Activated naive CD8-positive, alpha-beta T cell treated with anti-CD3 and anti-CD28 coated beads, Interleukin-2, amount 50 U/mL, for 16 hours (primary cell): ENCODE results near the gene PADI6.
A peak's percentile ranks its signal among the peaks of the same experiment; 100 is the strongest.

Source experiments
- DNase-seq: peaks from one replicate; pipeline ENCODE4 v3.0.0-alpha.2; 2020; ENCODE audit warnings: low read depth, low spot score

The PADI6 gene

DNA sequence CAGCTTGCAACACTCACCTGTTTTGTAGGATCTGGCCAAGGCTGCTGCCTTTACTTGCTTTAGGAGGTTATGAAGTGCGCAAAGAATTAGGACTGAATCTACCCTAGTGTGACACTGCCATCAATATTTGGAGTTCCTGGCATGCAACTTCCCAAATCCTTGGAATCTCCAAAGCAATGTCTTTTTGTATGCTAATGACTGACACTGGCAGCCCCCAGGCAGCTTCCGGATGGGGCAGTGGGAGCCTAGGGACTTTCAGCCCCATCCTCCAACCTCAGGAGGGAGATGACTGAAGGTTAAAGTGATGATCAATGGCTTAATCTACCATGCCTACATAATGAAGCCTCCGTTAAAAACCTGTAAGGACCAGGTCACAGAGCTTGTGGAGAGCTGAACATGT, 62.0 kb downstream of the PADI6 start:
- DNase-seq = no peak

DNA sequence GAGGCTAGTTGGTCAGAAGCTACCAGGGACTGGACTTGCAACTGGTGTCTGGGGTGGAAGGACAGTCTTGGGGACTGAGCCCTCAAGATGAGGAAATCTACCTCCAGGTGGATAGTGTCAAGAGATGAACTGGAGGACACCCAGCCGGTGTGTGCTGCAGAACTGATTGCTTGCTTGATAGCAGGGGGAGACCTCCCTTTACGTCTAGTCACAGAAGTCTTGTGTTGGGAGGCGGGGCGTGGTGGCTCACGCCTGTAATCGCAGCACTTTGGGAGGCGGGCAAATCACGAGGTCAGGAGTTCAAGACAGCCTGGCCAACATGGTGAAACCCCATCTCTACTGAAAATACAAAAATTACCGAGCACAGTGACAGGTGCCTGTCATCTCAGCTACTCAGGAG, 62.6 kb downstream of the PADI6 start:
- no peak for DNase-seq

DNA sequence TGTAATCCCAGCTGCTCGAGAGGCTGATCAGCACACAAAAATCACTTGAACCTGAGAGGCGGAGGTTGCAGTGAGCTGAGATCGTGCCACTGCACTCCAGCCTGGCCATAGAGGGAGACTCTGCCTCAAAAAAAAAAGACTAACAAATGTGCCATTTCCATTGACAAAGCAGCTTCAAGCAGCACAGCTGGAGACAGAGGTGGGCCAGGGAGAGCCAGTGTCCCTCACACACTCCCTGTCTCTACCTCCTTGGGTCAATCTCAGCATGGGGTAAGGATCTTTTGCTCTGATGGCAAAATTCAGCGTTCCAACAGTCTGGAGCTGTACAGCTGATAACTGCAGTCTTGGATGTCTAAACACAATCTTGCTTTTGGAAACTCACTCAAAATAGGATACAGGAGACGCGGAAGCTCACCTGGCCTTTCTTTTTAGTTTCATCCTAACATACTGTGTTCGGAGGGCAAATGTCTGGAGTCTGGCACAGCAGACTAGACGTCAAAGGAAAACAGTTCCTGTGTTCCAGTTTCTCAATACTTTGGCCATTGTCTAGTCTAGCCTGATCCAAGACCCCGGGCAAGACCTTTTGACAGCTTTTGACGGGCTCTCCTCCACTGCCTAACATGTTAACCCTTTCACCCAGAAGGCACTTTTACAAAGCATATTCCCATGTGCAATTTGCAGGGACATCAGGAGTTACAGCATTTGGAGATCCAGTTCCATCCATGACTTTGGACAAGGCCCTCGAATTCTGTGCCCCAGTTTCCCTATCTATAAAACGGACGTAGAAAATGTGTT, 64.6 kb downstream of the PADI6 start:
- DNase-seq = no peak

DNA sequence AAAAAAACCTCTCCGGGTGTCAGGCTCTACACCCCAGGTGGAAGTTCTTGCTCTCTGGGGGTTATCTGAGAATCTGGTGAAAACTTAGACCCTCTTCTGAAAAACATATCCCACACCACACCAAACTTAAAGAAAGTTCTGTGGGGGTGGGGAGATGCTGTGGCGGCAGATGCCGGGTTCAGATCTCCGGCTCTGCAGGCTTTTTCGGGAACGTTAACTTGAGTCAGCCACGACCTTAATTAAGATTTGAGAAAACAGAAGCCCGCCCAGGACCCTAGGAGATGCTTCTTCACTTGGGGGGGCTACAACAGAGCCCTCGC, 65.2 kb downstream of the PADI6 start:
- DNase-seq = no peak

DNA sequence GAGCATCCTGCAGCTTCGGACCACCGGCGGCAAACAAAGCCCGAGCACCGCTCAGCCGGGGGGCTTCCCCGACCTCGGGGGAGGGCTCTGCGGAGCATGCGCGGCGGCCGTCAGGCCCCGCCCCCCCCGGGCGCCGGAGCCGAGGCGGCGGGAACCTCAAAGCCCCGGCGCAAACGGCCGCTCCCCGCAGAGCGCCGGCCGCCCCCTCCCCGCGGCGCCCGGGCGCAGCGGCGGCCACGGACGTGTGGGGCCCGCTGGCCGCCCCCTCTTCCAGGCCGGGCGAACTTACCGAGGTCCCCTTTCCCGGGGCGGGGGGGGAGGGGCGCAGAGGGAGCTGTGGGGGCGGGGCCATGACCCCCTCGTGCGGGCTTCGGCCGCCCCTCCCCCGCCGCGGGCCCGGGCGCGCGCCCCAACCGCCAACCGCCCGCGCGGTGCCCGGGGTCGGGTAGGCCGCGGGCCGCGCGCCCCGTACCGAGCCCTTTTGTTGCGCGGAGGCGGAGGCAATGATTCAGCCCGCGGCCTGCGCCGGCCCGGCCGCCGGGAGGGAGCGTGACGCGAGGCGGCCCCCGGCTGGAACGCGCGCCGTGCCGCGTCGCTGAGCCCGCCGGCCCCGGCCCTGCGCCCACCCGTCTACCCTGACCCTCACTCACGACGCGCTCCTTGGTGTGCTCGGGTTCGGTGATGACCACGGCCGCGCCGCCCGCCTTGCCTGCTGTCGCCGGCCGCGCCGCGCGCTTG, 65.8 kb downstream of the PADI6 start:
- DNase-seq = peak; percentile 22

DNA sequence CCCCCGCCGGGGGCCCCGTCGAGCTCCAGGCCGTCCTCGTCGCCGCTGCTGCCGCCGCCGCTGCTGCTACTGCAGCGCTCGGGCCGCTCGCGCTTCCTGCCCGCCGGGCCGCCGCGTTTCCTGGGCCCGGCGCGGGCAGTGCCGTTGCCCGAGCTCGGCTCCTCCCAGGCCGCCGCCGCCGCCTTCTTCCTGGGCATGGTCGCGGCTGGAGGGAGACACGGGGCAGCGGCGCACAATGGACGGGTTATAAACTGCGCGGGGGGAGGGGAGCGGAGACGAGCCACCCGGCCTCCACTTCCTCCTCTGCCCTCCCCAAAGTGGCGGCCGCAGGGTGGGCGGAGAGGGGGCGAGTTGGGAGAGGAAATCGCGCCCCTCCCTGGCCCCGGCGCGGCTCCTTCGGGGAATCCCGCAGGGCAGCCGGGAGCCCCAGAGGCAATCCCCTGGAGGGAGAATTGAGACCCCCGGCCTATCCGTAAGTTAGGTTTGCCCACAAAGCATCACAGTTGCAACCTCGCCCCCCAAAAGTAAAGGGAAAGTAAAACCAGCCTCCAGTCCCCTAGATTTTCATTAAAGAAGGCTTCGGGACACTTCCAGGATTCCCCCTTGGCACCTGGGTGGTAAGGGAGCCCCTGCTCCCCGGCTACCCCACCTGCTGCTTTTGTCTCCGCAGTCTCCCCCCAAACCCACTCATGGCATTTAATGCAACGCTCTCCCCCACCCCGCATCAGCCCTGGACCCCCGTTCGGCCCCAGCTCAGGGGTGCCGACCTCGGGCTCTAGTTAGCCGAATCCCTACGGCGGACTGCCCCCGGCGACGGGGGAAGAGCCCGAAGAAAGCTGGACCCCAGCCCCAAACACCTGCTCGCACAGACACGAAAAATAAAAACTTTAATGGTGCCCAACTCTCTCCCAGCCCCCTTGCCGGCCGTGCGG, 66.6 kb downstream of the PADI6 start:
- DNase-seq = peak; percentile 50

DNA sequence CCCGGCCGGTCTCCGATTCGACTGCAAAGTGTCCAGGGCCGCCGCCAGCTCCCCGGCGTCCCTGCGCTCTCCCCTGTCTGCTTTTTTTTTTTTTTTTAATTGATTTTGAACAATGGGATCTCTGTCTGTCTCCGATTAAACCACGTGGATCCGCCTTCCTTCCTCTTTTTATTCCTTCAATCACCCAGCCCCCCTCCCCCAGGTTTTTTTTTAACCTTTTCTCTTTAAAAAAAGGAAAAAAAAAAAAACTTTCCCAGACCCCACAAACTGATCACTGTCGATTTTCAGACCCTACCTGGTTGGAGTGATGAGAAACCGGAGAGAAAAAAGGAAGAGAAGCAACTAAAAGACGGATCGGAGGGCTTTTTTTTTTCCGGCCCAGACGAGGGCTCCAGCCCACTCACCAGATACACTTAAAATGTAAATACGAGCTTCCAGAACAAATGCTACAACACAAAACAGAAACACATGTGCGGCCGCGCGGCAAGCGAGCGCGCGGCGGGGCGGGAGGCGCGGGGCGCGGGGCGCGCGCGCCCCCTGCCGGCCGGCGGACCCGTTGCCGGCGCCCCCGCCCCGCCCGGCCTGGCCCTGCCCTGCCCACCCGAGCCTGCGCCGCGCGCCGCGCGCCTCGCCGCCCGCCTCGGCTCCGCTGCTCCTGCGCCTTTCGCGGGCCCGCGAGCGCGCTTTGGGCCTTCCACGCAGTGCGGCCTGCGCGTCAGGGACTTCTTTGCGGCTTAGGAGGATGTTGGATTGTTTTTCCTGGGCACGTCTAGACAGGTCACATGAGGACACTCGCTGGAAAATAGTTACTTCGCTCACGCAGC, 67.5 kb downstream of the PADI6 start, which contains the start of gene RCC2:
RCC2 (minus strand) TSS at position 428 of the 824 bp plus-strand sequence. CDS start 1,163 bp downstream, outside the sequence.
- DNase-seq = peak; percentile 45

DNA sequence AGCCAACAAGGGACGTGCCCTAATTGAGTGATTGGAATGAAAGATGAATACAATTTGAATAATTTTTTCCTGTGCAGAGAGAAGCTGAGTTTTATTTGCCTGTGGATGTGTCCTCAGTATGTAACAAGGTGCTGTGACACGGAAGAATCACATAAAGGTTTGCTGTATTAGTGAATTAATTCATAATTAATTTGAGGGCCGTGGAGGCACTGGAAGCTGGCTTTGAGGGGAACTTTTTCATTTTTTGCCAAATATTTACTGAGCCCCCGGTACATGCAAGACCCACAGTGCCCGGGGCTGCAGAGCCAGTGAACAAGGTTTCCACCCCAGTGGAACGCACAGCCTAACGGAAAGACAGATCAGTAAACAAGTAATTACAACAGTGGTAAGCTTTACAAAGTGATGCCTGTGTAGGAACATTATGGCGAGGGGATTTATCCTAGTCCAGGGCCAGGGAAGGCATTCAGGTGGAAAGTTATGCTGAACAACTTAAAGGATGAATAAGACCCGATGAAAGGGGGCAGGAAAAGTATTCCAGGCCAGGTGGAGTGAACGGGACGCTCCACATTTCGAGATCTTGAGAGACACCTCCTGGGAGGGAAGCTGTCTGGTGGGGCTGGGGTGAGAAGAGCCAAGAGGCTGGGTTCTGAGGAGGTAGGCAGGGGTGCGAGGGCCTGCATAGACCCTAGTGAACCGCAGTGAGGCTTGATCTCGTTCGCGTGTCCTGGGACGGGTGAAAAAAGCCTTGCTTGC, 68.3 kb downstream of the PADI6 start:
- no peak for DNase-seq

DNA sequence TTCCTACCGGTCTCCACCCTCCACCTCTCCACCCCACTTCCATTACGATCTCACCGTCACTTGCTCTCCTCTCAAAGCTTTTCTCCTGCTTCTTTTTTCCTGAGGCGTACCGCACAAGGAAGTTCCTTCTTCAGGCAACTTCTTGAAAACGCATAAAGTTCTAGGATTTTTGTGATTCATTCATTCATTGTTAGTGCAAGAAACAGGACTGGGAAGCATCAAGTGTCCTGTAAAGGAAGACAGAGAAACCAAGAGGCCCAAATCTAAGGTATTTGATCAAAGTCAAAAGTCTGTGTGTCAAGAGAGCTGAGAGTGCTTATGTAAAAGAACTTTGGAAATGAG, 68.8 kb downstream of the PADI6 start:
- DNase-seq = no peak

DNA sequence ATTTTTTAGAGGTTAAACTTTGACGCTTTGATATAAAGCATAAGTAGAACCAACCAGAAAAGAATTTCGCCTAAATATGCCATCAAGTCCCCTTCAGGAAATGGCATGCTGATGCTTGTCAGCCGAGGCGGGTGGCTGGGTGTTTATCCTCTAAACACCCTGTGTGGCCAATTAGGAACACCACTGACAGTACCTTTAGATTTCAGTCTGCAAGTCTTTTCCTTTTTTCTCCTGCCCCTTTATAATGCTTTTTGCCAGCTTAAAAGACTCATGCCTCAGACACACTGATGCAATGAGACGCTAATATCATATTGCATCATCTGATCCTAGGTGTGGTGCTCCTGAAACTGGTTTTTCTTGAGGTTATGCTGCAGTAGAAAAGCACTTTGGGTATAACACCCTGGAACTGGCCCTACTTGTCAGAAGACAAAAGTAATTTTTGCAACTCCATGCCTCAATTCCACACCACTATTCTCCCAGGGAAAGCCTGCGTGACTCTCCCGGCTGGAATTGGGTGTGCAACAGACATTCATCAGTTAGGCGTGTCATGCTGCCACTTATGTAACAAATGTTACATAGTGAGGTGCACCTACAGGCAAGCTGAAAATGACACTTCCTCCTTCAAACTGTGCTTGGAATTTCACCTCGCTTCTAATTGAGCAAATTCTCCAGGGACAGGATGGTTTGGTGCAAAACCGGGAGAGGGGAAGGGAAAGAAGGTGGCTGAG, 69.4 kb downstream of the PADI6 start:
- DNase-seq = no peak

DNA sequence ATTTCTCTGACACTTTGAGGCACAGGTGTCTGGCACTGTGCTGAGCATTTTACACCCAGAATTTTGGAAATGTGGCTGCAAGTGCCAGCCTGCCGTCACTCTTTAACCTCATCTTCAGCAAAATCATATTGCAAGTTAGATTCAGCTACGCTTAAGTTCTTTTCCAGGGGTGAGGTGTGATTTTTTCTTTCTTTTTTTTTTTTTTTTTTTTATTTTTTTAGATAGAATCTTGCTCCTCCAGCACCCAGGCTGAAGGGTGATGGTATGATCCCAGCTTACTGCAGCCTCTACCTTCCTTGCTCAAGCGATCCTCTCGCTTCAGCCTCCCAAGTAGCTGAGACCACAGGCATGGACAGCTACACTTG, 70.0 kb downstream of the PADI6 start:
- no peak for DNase-seq

DNA sequence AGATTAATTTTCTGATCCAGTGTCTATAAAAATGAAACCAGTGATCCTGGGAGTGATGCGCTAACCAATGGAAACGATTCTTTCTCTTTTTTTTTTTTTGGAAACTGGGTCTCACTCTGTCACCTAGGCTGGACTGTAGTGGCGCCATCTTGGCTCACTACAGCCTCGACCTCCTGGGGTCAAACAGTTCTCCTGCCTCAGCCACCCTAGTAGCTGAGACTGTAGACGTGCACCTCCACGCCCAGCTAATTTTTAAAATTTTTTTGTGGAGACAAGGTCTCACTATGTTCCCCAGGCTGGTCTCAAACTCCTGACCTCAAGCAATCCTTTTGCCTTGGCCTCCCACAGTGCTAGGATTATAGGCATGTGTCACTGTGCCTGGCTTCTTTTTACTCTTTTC, 70.8 kb downstream of the PADI6 start:
- DNase-seq = no peak

DNA sequence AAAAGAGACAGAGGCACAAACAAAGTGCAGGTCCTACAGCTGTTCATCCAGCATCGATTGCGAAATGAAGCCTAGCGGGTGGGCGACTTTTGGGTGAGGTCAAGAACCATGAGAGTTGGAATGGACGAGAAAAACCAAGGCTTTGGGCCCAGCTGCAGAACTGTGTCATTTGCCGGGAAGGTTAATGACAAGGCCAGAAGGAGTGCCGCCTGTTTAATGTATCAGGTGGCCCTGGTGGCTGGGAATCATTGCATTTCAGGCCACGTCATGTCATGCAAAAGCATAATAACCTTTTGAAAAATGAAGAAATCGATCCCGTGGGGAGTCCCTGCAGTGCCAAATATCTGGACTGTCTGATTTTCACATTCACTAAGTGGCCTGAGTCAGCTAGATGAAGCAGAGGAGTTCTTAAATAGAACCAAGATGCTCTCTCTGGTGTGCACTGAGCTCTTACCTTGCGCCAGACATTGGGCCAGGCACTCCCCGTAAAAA, 75.6 kb downstream of the PADI6 start:
- DNase-seq = no peak
